ENCODE results near the gene CAP1. TPM values are rescaled to one million over a fixed set of nuclear protein-coding genes. Genes with fewer than 3 reads are reported as not detected.
"Not testable (repeated sequence)": the region's sequence is repeated elsewhere in the genome, so short reads cannot be mapped to it uniquely, and the experiment has no call there.

Gene CAP1
- total RNA-seq, 2 donors from 2014 or later, result 423 to 738 TPM

- ATAC-seq, result no peak
- H3K4me1 Mint-ChIP-seq (ENCODE audit: low read depth in 2 of 2), result peaks cover 3 to 8% of the 10 kb centered on the region in 2 donors
- H3K27ac Mint-ChIP-seq, result no peak overlapping the region
- DNase-seq (ENCODE audit: low spot score), result no peak
- H3K27me3 Mint-ChIP-seq, result no peaks in the 10 kb centered on the region
- no peak overlapping the region for H3K4me3 Mint-ChIP-seq
- no peaks in the 10 kb centered on the region for H3K36me3 Mint-ChIP-seq
- H3K9me3 Mint-ChIP-seq, result no peaks in the 10 kb centered on the region
Observed at GRCh38 chr1:40017951-40018575, 22.5 kb upstream of the CAP1 start.

GRCh38 chr1:40020447-40021085 lies 20.0 kb upstream of the CAP1 start:
- H3K27me3 Mint-ChIP-seq, result no peaks in the 10 kb centered on the region
- DNase-seq (ENCODE audit: low spot score) (no peak), ATAC-seq (no peak)
- H3K4me1 Mint-ChIP-seq (ENCODE audit: low read depth in 2 of 2), result no peaks in the 10 kb centered on the region
- no peak overlapping the region for H3K27ac Mint-ChIP-seq
- peaks cover 8% of the 10 kb centered on the region for H3K36me3 Mint-ChIP-seq
- H3K4me3 Mint-ChIP-seq, result no peak overlapping the region
- no peaks in the 10 kb centered on the region for H3K9me3 Mint-ChIP-seq

GRCh38 chr1:40023379-40023944 lies 17.1 kb upstream of the CAP1 start:
- Mint-ChIP-seq H3K27me3 (no peaks in the 10 kb centered on the region), H3K36me3 (peaks cover 8% of the 10 kb centered on the region), H3K9me3 (no peaks in the 10 kb centered on the region), H3K4me1 (ENCODE audit: low read depth in 2 of 2) (no peaks in the 10 kb centered on the region), H3K4me3 (no peak overlapping the region), H3K27ac (no peak overlapping the region)
- no peak for DNase-seq (ENCODE audit: low spot score)
- no peak for ATAC-seq

DNA sequence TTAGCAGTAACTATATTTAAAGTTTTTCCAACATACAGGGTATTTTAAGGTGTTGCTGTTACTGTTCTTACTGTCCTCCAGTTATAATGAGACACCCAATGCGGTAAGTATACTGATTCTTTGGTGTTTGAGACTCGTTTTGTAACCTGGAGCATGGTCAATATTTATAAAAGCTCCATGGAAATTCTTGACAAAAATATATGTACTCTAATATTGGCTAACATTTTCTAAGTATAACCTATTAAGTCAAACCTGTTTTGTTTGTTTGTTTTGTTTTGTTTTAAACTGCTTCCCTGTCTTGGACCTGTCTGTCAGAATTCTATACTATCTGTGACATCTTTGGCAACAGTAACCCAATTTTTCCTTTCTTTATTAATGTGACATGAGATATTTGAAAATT lies 15.9 kb upstream of the CAP1 start:
- Mint-ChIP-seq H3K36me3 (peaks cover 8% of the 10 kb centered on the region), H3K4me1 (ENCODE audit: low read depth in 2 of 2) (peaks cover 2 to 3% of the 10 kb centered on the region in 2 donors), H3K27ac (no peak overlapping the region), H3K4me3 (no peak overlapping the region), H3K9me3 (no peaks in the 10 kb centered on the region), H3K27me3 (no peaks in the 10 kb centered on the region)
- ATAC-seq (no peak), DNase-seq (ENCODE audit: low spot score) (no peak)

DNA sequence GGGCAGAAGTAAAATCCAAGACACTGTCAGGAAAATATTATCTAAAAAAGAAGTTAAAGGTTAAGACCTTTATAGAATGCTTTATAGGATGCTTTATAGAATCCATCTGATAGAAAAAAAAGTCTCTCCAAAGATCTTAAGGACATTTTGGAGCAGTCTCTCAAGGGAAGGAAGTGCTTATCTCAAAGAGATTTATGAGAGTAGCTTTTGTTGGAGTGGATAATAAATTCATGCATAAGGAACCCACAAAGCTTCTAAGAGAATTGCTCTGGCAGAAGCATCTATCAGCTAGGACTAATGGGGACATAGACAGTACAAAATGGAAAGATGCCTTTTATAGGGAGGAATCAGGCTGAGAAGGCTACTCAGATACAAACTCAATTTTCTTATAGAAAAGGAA lies 12.9 kb upstream of the CAP1 start:
- H3K27me3 Mint-ChIP-seq, result no peaks in the 10 kb centered on the region
- peaks cover 8 to 18% of the 10 kb centered on the region in 2 donors for H3K4me1 Mint-ChIP-seq (ENCODE audit: low read depth in 2 of 2)
- ATAC-seq (no peak), DNase-seq (ENCODE audit: low spot score) (no peak)
- no peak overlapping the region for H3K27ac Mint-ChIP-seq
- peaks cover 8% of the 10 kb centered on the region for H3K36me3 Mint-ChIP-seq
- no peaks in the 10 kb centered on the region for H3K9me3 Mint-ChIP-seq
- H3K4me3 Mint-ChIP-seq, result no peak overlapping the region

- Mint-ChIP-seq H3K36me3 (no peaks in the 10 kb centered on the region), H3K4me1 (ENCODE audit: low read depth in 2 of 2) (peaks cover 17 to 26% of the 10 kb centered on the region in 2 donors), H3K9me3 (no peaks in the 10 kb centered on the region), H3K27ac (no peak overlapping the region), H3K4me3 (no peak overlapping the region), H3K27me3 (no peaks in the 10 kb centered on the region)
- ATAC-seq (no peak), DNase-seq (ENCODE audit: low spot score) (no peak)
Observed at GRCh38 chr1:40029608-40030007, 10.9 kb upstream of the CAP1 start.

- Mint-ChIP-seq H3K27ac (no peak overlapping the region), H3K4me1 (ENCODE audit: low read depth in 2 of 2) (peaks cover 17 to 30% of the 10 kb centered on the region in 2 donors)
Observed at GRCh38 chr1:40030528-40031135, 9.9 kb upstream of the CAP1 start.

DNA sequence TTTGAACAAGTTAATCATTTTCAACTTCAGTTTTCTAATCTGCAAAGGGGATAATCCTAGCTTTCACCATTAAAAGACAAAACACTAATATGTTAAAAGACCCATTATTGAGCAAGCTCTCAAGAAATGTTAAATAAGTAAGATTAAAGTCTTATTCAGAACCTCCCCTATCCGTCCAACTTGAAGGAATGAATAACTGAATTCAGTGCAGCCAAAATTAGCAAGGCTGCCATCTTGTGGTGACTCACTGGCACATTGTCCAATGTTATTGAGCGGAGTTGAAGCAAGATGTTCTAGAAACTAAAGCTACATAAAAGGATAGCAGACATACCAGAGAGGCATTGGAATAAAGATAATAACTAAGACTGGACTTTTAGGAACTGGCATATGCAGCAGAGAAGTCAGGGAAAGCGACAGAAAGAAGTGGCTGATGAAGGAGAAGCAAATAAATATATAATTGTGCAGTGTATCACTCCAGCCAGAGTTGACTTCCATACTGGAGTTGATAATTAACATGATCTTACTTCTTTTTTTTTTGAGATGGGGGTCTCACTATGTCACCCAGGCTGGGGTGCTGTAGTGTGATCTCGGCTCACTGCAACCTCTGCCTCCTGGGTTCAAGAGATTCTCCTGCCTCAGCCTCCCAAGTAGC lies 8.2 kb upstream of the CAP1 start:
- no peaks in the 10 kb centered on the region for H3K27me3 Mint-ChIP-seq
- no peak overlapping the region for H3K4me3 Mint-ChIP-seq
- H3K27ac Mint-ChIP-seq, result no peak overlapping the region
- ATAC-seq (peak; percentile 53 to 61), DNase-seq (ENCODE audit: low spot score) (peak; percentile 64)
- no peaks in the 10 kb centered on the region for H3K36me3 Mint-ChIP-seq
- H3K9me3 Mint-ChIP-seq, result no peaks in the 10 kb centered on the region
- H3K4me1 Mint-ChIP-seq (ENCODE audit: low read depth in 2 of 2), result peaks cover 17 to 30% of the 10 kb centered on the region in 2 donors

More at GRCh38 chr1:40030528-40031135, 9.9 kb upstream of the CAP1 start:
- ATAC-seq, result no peak
- Mint-ChIP-seq H3K27me3 (no peaks in the 10 kb centered on the region), H3K36me3 (no peaks in the 10 kb centered on the region), H3K9me3 (no peaks in the 10 kb centered on the region), H3K4me3 (no peak overlapping the region)
- DNase-seq (ENCODE audit: low spot score), result no peak

DNA sequence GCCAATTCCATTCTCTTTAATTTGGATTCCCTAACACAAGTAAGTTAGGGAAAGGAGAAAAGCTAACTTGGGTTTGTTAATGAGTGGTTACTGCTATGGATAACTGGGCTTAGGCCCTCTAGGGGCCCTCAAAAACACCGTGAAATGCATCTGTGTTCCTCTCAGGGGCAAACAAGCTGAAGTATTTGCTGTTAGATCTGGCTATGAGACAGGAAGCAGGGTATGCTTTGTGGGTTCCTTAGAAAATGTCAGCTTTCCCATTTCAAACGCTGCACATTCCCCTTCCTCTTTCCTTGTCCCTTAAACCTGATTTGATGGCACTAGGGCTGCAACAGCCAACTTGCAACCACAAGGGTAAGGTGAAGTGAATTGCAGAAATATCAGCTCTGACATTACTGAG lies 5.7 kb upstream of the CAP1 start:
- ATAC-seq, result no peak
- Mint-ChIP-seq H3K4me1 (ENCODE audit: low read depth in 2 of 2) (peaks cover 32 to 45% of the 10 kb centered on the region in 2 donors), H3K9me3 (no peaks in the 10 kb centered on the region), H3K27ac (peak overlapping the region; percentile 30 to 70), H3K27me3 (no peaks in the 10 kb centered on the region), H3K4me3 (no peak overlapping the region), H3K36me3 (no peaks in the 10 kb centered on the region)
- no peak for DNase-seq (ENCODE audit: low spot score)

GRCh38 chr1:40036574-40036973 lies 4.0 kb upstream of the CAP1 start:
- Mint-ChIP-seq H3K27me3 (no peaks in the 10 kb centered on the region), H3K36me3 (peaks cover 6% of the 10 kb centered on the region), H3K27ac (peak overlapping the region in 1 of 2 donors; percentile 45), H3K4me1 (ENCODE audit: low read depth in 2 of 2) (peaks cover 35 to 41% of the 10 kb centered on the region in 2 donors), H3K9me3 (no peaks in the 10 kb centered on the region), H3K4me3 (no peak overlapping the region)
- DNase-seq (ENCODE audit: low spot score) (no peak), ATAC-seq (no peak)

GRCh38 chr1:40037254-40037653 lies 3.3 kb upstream of the CAP1 start:
- peaks cover 13% of the 10 kb centered on the region for H3K36me3 Mint-ChIP-seq
- H3K4me3 Mint-ChIP-seq; H3K27me3 Mint-ChIP-seq; H3K9me3 Mint-ChIP-seq; ATAC-seq; DNase-seq (ENCODE audit: low spot score): not testable (repeated sequence)
- peaks cover 39 to 45% of the 10 kb centered on the region in 2 donors for H3K4me1 Mint-ChIP-seq (ENCODE audit: low read depth in 2 of 2)
- H3K27ac Mint-ChIP-seq, result peak overlapping the region in 1 of 2 donors; percentile 94

- ATAC-seq (no peak), DNase-seq (ENCODE audit: low spot score) (no peak)
- Mint-ChIP-seq H3K27me3 (no peaks in the 10 kb centered on the region), H3K27ac (peak overlapping the region; percentile 94 to 99), H3K4me3 (peak overlapping the region; percentile 92), H3K36me3 (peaks cover 22% of the 10 kb centered on the region), H3K4me1 (ENCODE audit: low read depth in 2 of 2) (peaks cover 49 to 51% of the 10 kb centered on the region in 2 donors), H3K9me3 (no peaks in the 10 kb centered on the region)
Observed at GRCh38 chr1:40038697-40039096, 1.8 kb upstream of the CAP1 start.

- Mint-ChIP-seq H3K27me3 (no peaks in the 10 kb centered on the region), H3K9me3 (no peaks in the 10 kb centered on the region), H3K4me1 (ENCODE audit: low read depth in 2 of 2) (peaks cover 49 to 52% of the 10 kb centered on the region in 2 donors), H3K27ac (peak overlapping the region; percentile 94 to 99), H3K4me3 (peak overlapping the region; percentile 92), H3K36me3 (peaks cover 22% of the 10 kb centered on the region)
- no peak for ATAC-seq
- no peak for DNase-seq (ENCODE audit: low spot score)
Observed at GRCh38 chr1:40039245-40039756, 1.2 kb upstream of the CAP1 start.
